HG03378 (cell line): ENCODE results near the gene AGAP1.

Experiments
- ATAC-seq: cut with Tn5 transposase; IDR thresholded peaks from one replicate; pipeline ENCODE4 v1.9.1; 2021; ENCODE audit warnings: mild to moderate bottlenecking, moderate library complexity; ENCODE audit not compliant: unreplicated experiment

Gene AGAP1

DNA sequence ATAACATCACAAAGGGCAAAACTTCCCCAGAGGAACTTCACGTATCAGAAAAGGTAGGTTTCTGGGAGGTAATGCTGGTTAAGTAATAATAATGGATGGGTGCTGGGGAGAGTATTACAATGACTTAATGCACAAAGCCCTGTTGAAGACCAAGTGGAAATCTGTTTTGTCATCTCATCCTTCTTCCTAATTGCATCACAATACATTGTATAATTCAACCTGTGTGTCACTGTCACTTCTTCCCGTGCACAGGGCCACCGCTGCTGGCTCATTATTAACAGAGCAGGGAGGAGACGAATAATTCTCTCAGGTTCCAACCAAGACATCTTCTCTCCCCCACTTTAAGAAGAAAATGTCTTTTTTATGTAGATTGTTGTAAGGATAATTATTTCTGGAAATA lies 290.9 kb downstream of the AGAP1 start:
- no peak for ATAC-seq

DNA sequence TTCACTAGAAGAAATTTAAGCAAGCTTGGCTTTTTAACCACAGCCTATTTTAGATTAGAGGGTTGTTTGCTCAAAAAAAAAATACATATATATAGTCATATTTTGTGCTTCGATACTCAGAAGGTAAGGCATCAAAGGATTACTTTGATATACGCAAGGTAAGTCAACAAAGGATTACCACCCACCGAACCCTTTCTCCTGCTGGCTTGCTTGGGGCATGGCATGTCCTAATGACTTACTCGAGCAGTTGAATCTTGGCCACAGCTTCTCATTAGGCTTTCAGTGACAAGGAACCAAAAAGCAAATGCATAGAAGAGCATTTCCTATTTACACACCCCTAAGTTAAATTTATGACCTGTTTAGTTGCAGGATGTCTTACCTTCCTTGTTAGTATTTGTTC lies 295.7 kb downstream of the AGAP1 start:
- ATAC-seq = no peak

DNA sequence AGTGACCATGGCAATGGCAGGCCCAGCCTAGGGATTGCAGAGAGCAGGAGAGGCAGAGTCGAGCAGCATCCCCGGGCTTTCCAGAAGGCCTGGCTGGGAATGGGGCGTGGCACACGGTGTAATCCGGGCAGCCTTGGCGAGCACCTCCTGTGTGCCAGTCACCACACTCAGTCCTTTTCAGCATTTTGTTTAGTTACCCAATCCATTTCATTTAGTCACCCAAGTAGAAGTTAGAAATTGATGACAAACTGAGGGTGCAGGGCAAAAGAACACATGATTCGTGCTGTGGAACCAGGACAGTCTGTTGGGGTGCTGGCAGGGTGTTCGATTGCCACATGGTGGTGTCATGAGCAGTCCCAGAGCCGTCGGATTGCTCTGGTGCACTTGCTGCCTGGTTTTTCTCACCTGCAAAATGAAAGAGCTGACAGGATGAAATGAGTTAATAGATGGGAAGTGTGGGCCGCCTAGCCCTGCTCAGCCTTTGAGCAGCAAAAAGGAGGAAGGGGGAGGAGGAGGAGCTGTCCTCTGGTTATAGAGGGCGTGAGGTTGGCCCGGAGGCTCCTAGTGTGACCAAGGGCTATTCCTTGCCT lies 299.4 kb downstream of the AGAP1 start:
- no peak for ATAC-seq

DNA sequence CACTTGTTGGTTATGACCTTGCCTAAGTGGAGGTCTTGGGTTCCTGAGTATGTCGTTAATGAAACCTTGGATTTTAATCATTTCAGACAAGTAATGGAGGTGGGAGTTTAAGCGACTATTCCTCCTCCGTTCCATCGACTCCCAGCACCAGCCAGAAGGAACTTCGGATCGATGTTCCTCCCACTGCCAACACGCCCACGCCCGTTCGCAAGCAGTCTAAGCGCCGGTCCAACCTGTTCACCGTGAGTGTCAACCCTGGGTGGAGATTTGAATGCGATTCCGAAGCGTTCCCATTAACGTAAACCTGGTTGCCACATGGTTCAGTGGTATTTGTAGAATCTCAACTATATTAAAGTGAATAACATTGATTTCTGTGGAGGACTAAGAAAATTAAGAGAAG lies 305.4 kb downstream of the AGAP1 start:
- ATAC-seq = no peak

DNA sequence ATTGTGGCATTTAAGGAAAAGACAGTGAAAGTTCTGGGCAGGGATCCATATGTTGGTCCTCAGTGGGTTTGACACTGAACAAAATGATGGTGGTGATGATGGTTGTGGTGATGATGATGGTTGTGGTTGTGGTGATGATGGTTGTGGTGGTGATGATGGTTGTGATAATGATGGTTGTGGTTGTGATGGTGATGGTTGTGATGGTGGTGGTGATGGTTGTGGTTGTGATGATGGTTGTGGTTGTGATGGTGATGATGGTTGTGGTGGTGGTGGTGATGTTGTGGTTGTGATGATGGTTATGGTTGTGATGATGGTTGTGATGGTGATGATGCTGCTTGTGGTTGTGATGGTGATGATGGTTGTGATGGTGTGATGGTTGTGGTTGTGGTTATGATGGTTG lies 308.7 kb downstream of the AGAP1 start:
- no peak for ATAC-seq

DNA sequence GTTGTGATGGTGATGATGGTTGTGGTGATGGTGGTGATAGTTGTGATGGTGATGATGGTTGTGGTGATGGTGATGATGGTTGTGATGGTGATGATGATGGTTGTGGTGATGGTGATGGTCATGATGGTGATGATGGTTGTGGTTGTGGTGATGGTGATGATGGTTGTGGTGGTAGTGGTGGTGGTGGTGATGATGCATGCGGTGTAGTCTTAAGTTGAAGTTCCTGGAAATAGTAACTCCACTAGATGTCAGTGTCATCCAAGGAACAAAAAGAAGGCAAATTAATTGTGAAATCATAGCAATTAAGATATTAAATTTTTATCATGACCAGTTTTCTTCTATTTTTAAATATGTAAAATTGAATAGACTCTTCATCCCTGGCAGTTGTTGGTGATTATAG lies 309.2 kb downstream of the AGAP1 start:
- no peak for ATAC-seq

DNA sequence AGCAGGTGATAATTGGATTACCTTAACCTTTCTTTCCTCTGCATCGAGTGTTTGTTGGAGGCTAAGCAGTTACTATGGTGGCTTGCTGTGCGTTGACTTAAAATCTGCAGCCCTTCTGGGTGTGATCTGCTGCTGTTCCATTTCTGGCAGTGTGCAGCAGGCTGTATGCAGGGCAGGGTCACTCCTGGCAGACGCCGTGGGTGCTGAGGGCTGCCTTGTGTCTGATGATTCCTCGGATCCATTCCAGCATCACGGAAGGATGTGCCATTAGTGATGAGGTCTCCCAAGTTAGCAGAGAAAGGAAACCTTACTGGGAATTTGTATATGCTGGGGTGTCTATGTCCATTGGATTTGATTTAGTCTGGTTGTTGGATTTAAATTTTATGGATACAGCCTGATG lies 310.8 kb downstream of the AGAP1 start:
- ATAC-seq = no peak

DNA sequence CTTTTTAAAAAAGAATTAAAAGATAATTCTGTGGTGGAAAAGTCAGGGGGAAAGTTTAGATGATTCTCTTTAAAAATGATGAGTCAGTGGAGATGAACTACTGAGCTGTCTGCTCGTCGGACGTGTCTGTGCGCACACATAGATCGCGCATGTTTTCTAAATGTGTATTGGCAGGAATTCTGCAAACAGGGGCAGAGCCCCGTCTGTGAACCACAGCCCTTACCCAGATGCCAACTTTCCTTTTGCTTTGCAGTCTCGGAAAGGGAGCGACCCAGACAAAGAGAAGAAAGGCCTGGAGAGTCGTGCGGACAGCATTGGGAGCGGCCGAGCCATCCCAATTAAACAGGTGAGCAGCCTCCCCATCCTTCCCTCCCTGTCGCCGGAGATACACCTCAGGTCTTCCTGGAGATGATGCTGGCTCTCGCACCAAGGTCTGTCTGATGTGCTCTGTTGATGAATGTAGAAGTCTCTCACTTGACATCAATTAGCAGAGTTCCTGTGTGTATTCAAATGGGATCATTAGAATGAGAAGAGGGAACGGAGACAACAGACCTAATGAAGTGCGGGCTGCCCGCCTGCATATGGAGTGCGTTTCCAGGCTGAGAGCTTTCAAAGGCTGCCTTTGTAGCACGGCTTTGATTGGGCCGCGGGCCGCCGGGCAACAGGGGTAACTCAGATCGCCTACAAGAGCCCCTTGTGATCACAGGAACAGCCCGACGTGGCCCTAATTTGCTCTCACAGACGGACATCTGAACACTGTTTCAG lies 313.3 kb downstream of the AGAP1 start:
- no peak for ATAC-seq

DNA sequence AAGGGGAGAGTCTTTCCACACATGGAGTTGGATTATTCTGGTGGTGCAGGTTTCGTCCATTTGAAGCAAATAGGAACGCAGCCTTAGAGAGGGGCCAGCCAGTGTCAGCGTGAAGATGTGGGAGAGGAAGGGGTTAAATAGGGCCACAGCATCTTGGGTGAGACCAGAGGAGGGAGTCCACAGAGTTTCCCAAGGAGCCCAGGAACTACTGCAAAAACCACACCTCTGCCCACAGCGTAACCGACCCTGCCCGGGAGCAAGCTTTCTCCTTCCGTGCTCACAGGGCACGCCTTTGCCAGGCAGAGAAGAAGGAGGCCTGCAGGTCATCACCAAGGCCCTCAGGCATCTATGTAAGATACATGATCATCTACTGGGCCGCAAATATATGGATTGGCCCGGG lies 314.5 kb downstream of the AGAP1 start:
- ATAC-seq = no peak

DNA sequence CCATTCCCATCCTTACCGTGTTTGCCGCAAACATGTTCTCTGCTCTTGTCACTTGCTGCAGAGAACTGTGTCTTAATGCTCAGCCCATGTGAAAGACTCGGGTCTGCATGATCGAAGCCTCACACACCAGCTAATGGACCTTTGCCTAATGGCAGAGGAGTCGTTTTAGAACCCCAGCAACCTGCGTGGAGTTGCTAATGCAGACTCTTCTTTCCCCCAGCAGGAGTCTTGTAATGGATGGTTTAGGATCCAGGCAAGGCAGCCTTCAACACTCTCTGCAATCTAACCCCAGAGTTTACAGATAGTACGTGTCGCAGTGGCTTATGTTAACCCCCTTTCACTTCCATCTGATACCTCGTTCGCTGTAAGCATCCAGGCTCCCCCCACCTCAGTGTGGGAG lies 316.4 kb downstream of the AGAP1 start:
- ATAC-seq = no peak

DNA sequence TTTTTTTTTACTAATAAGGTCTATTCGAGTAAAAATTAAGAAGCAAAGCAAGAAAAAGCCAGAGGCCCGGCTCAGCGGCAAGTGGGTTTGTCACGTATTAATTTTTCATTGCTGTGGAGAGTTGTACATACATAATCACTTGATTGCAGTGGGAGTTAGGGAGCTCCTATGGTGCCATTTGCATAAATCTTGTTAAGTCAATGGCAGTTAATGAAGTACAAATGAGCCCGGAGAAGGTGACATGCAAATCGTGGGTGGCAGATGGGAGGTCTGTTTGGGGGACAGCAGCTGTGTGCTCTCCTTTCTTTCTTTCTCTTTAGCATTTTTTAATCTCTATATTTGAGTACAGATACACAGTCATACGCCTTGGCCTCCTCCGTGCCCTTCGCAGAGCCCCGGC lies 317.0 kb downstream of the AGAP1 start:
- ATAC-seq = no peak

DNA sequence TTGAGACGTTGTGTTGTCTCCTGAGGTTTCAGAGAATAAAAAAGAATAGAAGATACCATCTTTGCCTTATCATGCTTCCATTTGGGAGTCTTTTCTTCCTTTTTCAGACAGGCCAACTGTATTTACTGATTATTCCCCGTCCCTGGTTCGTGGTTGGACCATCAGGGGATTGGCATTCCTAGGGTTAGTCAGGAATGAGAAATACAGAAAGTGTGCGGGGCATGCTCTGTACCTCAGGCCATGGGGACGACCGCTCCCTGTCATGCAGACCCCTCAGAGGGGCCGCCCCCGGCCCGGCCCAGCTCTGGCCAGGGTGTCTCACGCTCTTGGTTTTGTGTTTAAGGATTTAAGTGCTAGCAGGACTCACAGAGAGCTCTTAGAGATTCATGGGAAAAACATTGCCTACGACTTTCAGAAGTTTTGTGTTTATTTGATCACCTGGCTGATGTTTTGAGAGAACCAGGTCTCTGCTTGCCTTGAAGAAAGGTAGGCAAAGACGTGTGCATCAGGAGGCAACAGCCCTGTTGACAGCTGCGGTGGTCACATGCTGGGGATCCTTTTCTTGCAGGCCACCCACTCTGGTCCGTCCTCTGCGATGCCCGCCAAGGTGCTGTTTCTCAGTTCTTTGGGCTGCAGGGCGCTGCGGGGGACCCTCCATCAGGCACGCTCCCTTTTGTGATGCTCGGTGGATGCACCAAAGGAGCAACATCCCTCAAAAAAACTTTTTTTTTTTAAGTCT lies 317.8 kb downstream of the AGAP1 start:
- ATAC-seq = no peak

DNA sequence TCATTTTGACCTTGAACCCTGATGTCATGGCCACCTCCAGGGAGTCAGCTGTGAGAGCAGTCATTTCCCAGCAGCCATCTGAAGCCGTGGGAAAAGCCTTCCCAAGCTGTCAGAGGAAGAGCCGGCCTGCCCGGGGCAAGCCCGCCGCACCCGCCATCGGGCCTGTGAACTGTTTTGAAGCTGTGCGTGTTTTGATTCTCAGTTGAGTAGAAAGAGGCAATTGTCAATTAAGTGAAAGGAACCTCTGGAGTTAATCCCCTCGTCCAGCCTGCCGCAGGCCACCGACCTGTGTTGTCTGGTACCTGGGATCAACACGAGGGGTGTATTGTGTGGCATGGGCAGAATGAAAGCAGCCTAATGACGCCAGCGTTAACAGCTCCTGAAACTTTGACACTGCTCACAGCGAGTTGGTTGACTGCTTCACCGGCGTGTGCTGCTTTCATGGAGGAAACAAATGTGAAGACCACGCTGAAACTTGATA lies 318.4 kb downstream of the AGAP1 start:
- no peak for ATAC-seq

DNA sequence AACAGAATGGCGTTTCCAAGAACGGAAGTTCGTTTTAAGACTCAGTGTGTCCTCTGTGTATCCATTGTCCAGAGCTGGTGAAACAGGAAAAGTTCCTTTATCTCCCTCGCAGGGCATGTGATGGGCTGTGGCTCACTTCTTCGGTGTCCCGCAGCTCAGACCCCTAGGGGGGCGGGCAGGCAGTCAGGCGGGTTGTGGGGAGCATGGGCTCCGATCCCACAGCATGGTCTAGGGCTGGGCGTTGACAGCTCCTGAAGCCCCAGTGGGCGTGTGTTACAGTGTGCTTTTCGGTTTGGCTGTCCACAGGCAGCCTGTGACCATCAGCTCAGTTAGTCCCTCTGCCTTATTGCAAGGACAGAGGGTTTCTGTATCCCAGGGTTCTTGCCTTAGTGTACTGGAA lies 319.6 kb downstream of the AGAP1 start:
- ATAC-seq = no peak

DNA sequence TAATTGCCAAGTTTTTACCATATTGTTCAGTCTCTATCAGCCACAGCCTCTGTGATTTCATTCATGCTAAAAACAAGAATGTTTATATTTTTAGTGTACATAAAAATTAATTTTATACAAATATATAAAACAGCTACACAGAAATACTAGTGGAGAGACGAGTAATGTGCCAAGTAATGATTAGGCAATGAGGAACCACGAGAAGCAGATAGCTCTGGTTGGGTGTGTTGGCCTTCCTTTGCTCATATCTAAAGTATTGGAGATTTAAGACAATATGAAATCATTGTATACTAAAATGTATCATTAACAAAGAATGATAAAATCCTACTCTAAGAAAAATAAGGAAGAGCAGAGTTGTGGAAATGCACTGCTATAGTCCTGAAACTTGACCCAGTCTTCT lies 326.7 kb downstream of the AGAP1 start:
- ATAC-seq = no peak

DNA sequence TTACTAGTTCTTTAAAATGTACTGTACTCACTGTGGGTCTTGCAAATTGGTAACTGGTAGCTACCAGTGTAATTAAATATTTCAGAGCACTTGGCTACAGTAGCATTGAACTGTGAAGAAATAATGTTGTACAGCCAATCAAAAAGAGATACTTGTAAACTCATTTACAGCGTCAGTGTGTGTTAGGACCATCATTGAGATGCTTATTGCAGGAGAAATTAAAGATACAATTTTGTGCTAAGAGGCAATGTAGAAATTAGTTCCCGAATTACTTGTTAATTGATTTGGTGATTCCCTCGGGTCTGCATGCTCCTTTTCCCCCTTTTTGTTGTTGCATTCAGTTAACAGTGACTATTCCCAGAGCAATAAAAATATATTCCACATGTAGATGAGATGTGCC lies 330.5 kb downstream of the AGAP1 start:
- no peak for ATAC-seq

DNA sequence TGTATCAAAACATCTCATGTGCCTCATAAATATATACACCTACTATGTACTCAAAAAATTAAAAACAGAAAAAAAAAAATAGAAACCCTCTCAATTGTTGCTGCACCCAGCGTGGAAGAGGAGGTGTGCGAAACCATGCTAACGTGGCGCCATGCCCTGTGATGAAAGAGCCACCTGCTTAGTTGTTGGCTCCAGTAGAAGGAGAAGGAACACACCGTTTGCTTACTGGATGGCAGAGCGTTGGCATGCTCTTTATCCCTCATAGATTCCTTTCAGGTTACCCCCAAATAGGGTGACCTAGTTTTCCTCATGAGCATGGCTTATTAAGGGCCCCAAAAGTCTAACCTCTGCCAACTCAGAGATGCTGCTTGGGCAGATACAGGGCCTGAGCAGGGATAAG lies 332.1 kb downstream of the AGAP1 start:
- no peak for ATAC-seq

DNA sequence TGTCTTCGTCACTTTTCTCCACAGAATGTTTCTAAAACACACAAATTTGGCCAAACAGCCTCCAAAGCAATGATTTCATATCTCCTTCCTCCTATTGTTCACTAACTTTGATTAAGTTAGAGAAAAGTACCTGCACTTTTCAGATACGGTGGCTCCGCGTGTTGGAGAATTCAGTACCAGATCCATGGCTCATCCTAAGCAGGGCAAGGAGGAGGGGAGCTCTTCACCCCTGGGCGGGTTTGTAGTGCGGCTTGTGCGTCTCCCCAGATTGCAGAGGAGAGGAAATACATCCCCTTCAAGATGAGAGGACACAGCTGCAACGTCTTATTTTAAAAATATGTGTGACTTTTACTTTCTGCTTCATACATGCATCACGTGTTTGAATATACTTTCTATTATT lies 333.0 kb downstream of the AGAP1 start:
- ATAC-seq = no peak

DNA sequence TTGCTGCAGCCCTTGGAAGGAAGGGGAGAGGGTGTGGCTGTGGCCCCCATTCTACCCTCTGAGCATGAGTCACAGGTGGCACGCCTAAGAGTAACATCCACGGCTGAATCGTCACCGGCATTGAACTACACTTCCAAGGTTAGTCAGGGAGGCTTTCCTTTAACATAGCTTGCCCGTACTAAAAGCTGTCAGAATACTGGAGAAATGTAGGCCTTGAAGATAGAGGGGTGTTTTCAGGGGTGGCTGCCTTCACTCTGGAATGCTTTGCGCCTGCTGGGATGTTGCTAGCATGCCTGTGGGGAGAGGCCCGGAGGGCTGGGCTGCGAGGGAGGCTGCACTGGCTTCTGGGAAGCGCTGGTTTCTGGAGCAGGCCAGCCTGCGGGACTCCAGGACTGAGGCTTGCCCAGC lies 333.7 kb downstream of the AGAP1 start:
- ATAC-seq = no peak

DNA sequence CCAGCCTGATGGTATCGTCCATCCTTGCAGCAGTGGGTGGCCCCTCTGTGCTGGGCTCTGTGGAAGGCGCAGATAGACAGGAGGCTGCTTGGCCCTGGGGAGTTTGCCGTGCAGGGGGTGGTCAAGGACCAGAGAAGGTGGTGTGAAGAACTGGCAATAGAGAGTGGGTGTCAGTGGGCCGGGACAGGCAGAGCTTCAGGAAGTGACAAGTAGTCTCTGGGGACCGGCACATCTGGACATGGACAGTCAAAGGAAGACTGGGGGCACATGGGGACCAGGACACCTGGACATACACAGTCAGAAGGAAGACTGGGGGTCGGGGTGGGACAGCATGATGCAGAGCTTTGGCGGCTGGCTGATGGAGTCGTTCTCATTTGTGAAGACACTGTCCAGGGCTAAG lies 335.9 kb downstream of the AGAP1 start:
- ATAC-seq = no peak

DNA sequence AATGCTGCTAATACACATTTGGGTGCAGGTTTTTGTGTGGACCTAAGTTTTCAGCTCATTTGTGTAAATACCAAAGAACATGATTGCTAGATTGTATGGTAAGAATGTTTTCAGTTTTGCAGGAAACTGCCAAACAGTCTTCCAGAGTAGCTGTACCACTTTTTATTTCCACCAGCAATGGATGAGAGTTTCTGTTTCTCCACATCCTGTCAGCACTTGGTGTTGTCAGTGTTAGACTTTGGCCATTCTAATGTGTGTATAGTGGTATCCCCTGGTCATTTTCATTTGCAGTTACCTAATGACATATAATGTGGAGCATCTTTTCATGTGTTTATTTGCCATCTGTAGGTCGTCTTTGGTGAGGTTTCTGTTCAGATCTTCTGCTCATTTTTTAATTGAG lies 337.9 kb downstream of the AGAP1 start:
- ATAC-seq = no peak

DNA sequence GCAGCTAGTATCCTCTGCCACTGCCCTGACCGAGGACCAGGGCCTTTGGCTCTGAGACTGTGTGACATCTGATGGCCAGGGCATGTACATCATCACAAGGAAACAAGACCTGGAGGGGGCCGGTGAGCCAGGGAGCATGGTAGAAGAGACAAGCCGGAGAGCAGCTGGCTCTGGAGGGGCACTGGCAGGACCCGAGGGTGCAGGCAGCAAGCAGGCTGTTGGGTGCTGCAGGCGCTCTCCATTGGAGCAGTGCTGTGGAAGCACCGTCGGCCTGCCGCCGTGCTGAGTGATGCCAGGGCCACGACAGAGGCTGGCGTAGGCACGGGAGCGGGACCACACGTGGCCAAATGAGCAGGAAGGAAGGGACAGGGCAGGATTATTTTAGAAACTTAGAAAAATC lies 339.1 kb downstream of the AGAP1 start:
- no peak for ATAC-seq
